NCI-H2107 treated with DMSO at 0.1 percent for 48 hours (cell line): Measurements from ENCODE around the gene FOXN3.
"Not testable (repeated sequence)": the region's sequence is repeated elsewhere in the genome, so short reads cannot be mapped to it uniquely, and the experiment has no call there.

Source experiments
- DNase-seq: peaks from one replicate; lab custom pipeline; 2025; ENCODE audit not compliant: unreplicated experiment; lab: John Stamatoyannopoulos, UW

The FOXN3 gene

DNA sequence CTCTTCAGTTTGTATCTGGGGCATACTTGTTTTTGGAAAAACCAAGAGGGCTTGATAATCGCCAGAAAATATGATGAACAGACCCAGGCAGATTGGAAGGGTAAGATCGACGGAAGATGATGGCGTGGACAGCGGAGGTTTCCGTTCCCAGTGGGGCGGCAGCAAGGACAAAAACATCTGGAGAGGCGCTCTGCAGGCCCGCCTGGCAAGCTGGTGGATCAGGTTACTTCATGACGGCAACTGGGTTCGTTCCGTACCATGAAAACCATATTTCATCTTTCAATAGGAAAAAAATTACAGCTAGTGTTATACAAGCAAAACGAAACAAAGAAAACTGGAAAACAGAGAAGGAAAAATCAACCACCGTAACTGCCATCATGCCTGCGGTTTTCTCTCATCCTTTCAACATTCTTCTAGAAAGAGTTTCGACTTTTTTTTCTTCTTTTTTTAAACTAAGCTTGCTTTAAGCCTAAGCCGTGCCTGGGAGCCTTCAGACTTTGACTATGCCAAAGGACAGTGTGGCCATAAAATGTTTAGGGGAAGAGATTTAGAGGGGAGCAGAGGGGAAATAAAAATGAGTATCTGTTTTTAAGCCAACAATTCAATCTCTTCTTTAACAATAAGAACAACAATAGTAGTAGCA, 210.5 kb downstream of the FOXN3 start:
- no peak for DNase-seq

DNA sequence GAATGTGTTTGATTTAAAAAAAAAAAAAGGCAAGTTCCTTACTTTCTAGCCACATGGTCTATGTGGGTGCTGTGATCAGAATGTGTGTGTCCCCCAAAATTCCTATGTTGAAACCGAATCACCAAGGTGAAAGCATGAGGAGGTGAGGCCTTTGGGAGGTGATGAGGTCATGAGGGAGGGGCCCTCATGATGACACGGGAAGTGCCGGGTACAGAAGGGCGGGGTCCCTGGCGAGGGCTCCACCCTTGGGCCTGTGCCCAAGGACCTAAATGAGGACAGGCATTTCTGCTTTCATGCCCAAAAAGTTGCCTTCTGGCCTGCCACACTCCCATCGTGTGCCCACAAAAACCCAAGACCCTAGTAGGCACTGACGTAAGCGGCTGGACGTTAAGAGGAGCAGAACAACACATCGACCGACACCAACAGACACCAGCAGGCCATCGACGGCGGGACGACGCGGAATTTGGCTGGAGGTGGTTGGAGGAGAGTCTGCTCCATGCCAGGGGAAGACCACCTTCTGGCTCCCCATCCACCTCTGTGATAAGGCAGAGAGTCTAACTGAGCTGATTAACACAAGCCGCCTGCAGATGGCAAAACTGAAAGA, 211.8 kb downstream of the FOXN3 start:
- DNase-seq: no peak

DNA sequence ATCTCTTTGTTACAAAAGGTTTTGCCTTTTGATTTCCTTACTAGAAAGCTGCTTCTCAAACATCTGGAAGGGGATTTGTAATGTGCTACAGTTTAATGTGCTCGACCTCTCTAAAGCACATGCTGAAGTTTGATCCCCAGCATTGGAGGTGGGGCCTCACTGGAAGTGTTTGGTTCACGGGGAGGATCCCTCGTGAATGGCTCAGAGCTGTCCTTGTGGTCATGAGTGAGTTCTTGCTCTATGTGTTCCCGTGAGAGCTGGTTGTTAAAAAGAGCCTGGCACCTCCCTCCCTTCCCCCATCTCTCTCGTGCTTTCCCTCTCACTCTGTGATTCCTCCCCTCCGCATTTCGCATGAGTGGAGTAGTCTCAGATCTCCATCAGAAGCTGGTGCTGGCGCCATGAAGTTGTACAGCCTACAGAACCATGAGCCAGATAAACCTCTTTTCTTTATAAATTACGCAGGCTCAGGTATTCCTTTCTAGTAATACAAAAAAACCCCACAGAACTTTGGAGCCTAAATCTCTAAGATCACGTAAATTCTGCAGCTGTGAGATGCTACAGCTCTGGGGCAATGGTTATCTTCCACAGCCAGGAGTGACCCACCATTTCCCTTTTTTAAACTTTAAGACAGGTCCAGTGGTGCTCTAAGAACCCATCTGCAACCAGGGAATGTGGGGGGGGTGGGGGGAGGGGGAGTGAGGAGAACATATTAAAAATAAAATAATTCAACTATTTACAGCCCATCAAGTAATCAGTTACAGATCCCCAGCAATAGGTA, 214.4 kb downstream of the FOXN3 start:
- no peak for DNase-seq

DNA sequence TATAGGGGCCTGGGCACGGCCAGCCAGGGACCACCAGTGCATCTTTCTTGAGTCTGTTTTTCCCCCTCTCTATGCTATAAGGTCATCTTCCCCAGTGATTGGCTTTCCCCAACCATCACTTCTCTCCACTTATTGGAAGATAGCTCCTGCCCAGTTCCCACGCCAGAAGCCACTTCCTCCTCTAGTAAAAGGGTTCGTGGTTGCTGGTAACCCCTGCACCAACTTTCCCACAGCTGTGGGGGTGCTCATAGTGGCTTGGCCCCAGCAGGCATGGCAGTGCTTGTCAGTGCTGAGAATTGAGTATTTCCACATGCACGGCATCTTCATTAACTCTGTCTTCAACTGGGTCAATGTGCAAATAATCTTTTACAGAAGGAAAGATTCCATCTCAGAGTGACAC, 215.4 kb downstream of the FOXN3 start:
- DNase-seq: no peak

- not testable (repeated sequence) for DNase-seq
Measured at GRCh38 chr14:89199357-89199756, 217.7 kb downstream of the FOXN3 start.

DNA sequence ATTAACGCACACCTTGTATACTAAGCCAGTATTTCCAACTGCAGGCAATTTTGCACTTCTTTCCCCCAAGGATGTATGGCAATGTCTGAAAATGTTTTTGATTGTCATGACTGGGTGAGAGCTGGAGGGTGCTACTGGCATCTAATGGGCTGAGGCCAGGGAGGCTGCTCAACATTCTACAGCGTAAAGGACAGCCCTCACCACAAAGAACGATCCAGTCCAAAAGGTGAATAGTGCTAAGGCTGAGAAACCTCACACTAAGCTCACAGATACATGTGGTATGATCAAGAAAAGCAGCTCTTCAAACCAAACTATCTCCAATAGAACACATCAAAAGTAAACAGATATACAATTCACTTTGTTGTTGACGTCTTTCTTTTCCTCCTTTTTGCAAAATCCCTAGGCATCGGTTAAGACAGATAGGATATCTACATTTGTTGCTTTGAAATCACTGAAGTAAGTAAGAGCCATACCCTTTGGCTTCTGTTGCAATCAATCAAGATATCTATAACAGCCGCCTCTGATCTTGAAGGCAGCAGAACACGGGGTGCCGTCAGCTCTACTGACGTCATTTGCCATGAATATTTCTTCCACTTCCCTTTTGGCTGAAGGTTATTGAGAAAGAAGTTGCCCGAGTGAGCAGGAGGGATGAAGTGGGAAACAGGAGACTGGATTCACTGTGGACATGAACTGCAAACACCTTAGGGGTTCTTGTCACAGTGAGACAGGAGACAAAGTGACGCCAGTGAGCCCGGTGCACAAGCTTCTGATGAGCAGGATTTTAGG, 218.3 kb downstream of the FOXN3 start:
- DNase-seq: no peak

GRCh38 chr14:89197623-89198022, 219.4 kb downstream of the FOXN3 start:
- DNase-seq: no peak

GRCh38 chr14:89196545-89196944, 220.5 kb downstream of the FOXN3 start:
- DNase-seq: peak; percentile 86

DNA sequence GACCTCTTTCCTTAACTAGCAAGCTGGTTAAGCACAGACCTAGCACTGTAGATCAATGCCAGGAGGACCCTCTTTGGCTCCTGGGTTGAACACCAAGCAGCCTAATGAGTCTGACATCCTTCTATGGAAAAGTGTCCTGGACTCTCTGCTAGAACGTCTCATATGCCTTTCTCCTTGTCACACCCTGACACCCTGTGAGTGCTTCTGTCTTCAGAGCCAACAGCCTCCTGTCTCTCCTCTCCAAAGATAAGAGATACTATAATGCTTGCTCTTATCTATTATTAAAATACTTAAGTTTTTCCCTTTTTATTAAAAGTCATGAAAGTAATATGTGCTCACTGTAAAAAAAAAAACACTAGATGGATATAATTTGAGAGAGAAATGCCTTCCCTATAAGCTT, 222.7 kb downstream of the FOXN3 start:
- no peak for DNase-seq

GRCh38 chr14:89190765-89191513, 226.1 kb downstream of the FOXN3 start:
- DNase-seq: peak; percentile 65

DNA sequence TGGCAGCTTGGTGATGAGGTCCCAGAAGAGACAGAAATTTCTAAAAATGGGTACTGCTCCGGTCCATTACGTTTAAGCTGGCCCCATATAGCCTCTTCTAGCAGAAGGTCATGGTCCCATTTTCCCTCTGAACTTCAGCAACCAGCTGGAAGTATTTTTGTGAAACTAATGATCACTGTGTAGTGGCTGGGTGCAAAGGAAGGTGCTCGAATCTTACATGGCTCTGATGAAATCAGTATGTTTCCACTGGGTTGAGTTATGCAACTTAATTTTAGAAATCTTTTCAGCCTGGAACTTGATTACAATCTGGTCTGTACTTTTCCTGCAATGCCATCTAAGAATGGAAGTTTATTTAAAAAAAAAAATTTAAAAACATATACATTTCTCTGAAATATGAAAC, 228.5 kb downstream of the FOXN3 start:
- DNase-seq: no peak

GRCh38 chr14:89187501-89187900, 229.5 kb downstream of the FOXN3 start:
- DNase-seq: no peak

- no peak for DNase-seq
Measured at GRCh38 chr14:89186856-89187376, 230.1 kb downstream of the FOXN3 start.

DNA sequence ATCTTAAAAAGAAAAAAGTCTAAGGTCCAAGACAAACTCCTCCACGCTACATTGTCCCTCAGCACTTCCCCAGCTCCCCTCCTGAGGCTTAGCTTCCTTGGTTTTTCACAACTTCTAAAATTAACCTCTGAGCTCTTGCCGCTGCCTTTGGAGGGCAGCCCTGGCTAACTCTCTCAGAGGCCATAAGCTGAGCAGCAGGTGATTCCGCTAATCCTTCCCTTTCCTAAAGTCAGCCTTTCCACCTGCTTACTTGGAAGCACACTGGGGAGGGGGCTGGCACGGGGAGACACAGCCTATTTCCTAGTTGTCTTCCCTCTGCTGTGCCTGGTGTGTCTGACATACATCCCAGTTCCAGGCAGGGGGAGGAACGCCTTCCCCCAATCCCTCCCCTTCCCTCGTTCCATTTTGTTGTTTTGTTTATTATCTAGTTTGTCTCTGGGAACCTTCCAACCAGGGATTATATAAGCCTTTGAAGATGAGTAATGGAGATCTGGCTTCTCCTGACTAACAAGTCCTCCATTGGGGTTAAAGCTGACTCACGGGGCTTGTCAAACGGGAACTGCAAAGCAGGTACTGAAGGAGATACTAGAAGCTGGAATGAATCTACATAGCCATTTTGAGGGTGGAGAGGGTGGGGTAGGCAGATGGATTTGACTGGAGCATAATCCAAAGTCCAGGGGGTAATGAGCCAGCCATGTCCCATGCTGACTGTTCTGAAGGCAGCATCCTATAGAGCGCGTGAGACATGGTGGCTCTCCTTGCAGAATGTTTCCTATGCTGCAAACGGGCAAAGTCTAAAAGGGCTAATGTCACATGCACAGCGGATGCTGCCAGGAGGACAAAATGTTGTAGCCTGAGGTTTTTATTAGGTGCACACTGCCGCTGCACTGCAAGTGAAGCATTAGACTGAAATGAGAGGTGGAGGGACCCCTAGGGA, 230.8 kb downstream of the FOXN3 start:
- no peak for DNase-seq

GRCh38 chr14:89184952-89185351, 232.1 kb downstream of the FOXN3 start:
- DNase-seq: no peak

DNA sequence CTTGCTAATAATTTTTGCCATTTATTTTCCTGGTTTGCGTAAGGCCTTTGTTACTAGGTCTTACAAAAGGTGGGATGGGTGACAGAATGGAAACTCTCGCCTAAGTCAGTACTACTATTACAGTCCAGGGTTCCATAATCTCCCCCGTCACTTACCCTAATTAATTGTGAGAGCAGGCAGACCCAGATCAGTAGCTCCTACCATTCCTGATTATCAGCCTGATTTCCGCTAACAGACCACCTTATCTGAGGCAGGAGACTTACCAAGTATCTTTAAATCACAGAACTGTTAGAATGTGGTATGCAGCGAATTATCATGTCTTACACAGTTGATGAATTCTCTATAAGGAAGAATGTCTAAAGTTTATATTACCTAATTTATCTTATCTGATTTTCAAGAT, 234.7 kb downstream of the FOXN3 start:
- no peak for DNase-seq

DNA sequence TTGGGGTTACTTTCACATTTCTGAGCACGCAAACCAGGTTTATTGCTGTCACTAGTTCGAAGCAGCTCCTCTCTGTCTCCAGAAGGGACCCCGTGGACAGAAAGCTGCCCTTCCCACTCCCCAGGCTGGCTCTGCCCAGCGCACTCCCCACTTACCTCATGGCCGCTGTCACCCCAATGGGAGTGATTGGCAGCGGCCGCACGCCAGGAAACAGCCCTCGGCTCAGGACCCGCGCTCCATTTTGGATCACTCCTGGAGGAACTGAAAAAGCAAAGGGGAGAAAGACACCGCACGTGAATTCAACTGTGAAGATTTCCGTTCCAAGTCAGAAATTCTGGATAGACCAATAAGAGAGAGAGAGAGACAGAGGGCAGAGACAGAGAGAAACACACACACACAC, 236.5 kb downstream of the FOXN3 start:
- DNase-seq: no peak

DNA sequence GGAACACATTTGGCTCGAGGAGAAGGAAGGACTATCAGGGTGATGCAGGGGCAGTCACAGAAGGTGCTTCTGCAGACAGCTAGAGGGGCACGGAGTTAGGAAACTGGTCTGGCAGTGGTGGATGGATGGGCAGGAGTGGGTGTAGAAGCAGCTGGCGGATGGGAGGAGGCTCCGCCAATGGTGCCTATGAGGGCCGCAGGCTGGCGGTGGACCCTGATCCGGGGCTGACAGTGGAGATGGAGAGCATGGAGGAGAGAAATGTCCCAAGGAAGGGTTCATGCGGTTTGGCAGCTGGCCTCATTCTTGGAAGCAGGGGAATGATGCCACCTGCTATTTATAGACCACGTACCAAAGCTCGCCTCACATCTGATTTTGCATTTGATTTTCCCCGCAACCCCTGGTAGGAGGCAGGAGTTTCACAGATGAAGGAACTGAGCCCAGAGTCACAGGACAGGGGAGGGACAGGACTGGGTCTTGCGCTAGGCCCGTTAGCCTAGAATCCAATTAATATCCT, 237.1 kb downstream of the FOXN3 start:
- no peak for DNase-seq

DNA sequence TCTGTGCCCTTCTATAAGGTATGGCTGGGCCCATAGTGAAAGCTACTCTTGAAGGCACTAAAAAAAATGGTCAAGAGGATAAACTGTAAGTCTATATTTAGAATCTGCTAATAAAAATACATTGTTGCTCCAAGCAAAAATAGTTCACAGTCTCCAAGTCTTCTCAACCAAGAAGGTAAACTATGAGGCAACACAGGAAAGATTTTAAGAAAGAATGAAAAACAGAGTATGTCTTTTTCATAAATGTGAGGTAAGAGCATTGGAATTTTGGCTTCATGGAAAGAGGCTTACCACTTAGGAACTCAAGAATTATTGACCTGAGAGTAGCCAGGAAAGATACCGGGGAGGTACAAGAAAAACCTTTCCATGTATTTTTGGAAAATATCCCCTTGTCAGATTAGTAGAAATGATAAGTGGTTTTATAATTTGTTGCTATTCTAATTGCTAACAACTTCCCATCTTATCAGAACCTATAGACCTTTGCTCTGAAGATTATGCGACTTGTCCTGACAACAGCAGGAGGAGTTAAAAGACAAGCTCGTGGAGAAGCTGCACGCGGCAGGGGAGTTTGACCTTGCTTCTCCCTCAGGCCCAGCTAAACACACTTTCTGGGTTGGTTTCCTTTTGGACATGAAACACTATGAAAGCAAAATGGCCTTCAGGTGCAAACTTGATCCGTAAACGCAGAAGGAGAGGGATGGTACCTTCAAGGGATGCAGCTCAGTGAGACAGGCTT, 238.1 kb downstream of the FOXN3 start:
- no peak for DNase-seq
